Dendritic cell treated with granulocyte-macrophage colony-stimulating factor and Interleukin-4, amounts not matched to agents 40 ng/mL and 50 ng/mL, for 4 days (primary cell): Measurements from ENCODE around the gene FRMD3.
"Not testable (repeated sequence)": the region's sequence is repeated elsewhere in the genome, so short reads cannot be mapped to it uniquely, and the experiment has no call there.

ENCODE experiments used
- H3K27ac Mint-ChIP-seq: one replicate; pipeline ENCODE4 v1.8.0; 2022; ENCODE audit warnings: mild to moderate bottlenecking, mixed read lengths
- H3K27me3 Mint-ChIP-seq: one replicate; pipeline ENCODE4 v1.8.0; 2022; ENCODE audit warnings: mild to moderate bottlenecking, mixed read lengths
- H3K36me3 Mint-ChIP-seq: one replicate; pipeline ENCODE4 v1.8.0; 2022; ENCODE audit warnings: low read depth, mixed read lengths
- H3K4me1 Mint-ChIP-seq: one replicate; pipeline ENCODE4 v1.8.0; 2022; ENCODE audit warnings: low read depth, mixed read lengths
- H3K4me3 Mint-ChIP-seq: one replicate; pipeline ENCODE4 v1.8.0; 2022; ENCODE audit warnings: mild to moderate bottlenecking, moderate library complexity, mixed read lengths
- H3K9me3 Mint-ChIP-seq: one replicate; pipeline ENCODE4 v1.8.0; 2022; ENCODE audit warnings: mixed read lengths
- intact Hi-C: fragments of 100-400 bp; cut with micrococcal nuclease; formaldehyde crosslinking; loops from one replicate; pipeline ENCODE4 v1.15.0; 2022

The FRMD3 gene

GRCh38 chr9:83372957-83373356 is 165.2 kb downstream of the FRMD3 start:
- Mint-ChIP-seq H3K4me1 (peaks cover 5% of the 10 kb centered on the region), H3K27ac (no peak overlapping the region)

GRCh38 chr9:83367326-83367725 is 170.9 kb downstream of the FRMD3 start:
- Mint-ChIP-seq H3K4me3 (no peak overlapping the region), H3K9me3 (peaks cover 8% of the 10 kb centered on the region), H3K36me3 (no peaks in the 10 kb centered on the region), H3K4me1 (peaks cover 5% of the 10 kb centered on the region), H3K27ac (no peak overlapping the region), H3K27me3 (peaks cover 2% of the 10 kb centered on the region)
- intact Hi-C loops: no loop called here

More at GRCh38 chr9:83372957-83373356, 165.2 kb downstream of the FRMD3 start:
- Mint-ChIP-seq H3K36me3 (no peaks in the 10 kb centered on the region), H3K27me3 (peaks cover 2% of the 10 kb centered on the region), H3K9me3 (no peaks in the 10 kb centered on the region), H3K4me3 (no peak overlapping the region)
- intact Hi-C loops: no loop called here

- H3K36me3 Mint-ChIP-seq: no peaks in the 10 kb centered on the region
- intact Hi-C loops: no loop called here
- H3K27ac Mint-ChIP-seq: no peak overlapping the region
These were observed 175.7 kb downstream of the FRMD3 start for GRCh38 chr9:83362341-83362995.

GRCh38 chr9:83359039-83359438 is 179.2 kb downstream of the FRMD3 start:
- H3K9me3 Mint-ChIP-seq: peaks cover 8% of the 10 kb centered on the region
- H3K4me1 Mint-ChIP-seq: no peaks in the 10 kb centered on the region
- H3K27ac Mint-ChIP-seq: no peak overlapping the region
- intact Hi-C loops: no loop called here
- no peaks in the 10 kb centered on the region for H3K27me3 Mint-ChIP-seq
- H3K4me3 Mint-ChIP-seq: no peak overlapping the region
- no peaks in the 10 kb centered on the region for H3K36me3 Mint-ChIP-seq

More at GRCh38 chr9:83362341-83362995, 175.7 kb downstream of the FRMD3 start:
- Mint-ChIP-seq H3K9me3 (peaks cover 8% of the 10 kb centered on the region), H3K27me3 (no peaks in the 10 kb centered on the region), H3K4me3 (no peak overlapping the region), H3K4me1 (no peaks in the 10 kb centered on the region)

- intact Hi-C loops, H3K36me3 Mint-ChIP-seq, H3K27me3 Mint-ChIP-seq, H3K9me3 Mint-ChIP-seq, H3K27ac Mint-ChIP-seq, H3K4me3 Mint-ChIP-seq, H3K4me1 Mint-ChIP-seq: not testable (repeated sequence)
These were observed 179.7 kb downstream of the FRMD3 start for GRCh38 chr9:83358493-83358892.

- H3K27me3 Mint-ChIP-seq: no peaks in the 10 kb centered on the region
- no peaks in the 10 kb centered on the region for H3K9me3 Mint-ChIP-seq
- H3K27ac Mint-ChIP-seq: no peak overlapping the region
- no peak overlapping the region for H3K4me3 Mint-ChIP-seq
- intact Hi-C loops: no loop called here
- H3K4me1 Mint-ChIP-seq: no peaks in the 10 kb centered on the region
- no peaks in the 10 kb centered on the region for H3K36me3 Mint-ChIP-seq
These were observed 182.5 kb downstream of the FRMD3 start for GRCh38 chr9:83355729-83356151.

GRCh38 chr9:83355024-83355444 is 183.2 kb downstream of the FRMD3 start:
- no peaks in the 10 kb centered on the region for H3K27me3 Mint-ChIP-seq
- intact Hi-C loops: no loop called here
- H3K9me3 Mint-ChIP-seq: no peaks in the 10 kb centered on the region
- H3K36me3 Mint-ChIP-seq: no peaks in the 10 kb centered on the region
- no peaks in the 10 kb centered on the region for H3K4me1 Mint-ChIP-seq
- H3K4me3 Mint-ChIP-seq: no peak overlapping the region
- no peak overlapping the region for H3K27ac Mint-ChIP-seq

- Mint-ChIP-seq H3K4me3 (no peak overlapping the region), H3K27me3 (no peaks in the 10 kb centered on the region), H3K4me1 (no peaks in the 10 kb centered on the region), H3K36me3 (no peaks in the 10 kb centered on the region), H3K9me3 (no peaks in the 10 kb centered on the region), H3K27ac (no peak overlapping the region)
- intact Hi-C loops: no loop called here
These were observed 189.2 kb downstream of the FRMD3 start for GRCh38 chr9:83349031-83349430.

- no peaks in the 10 kb centered on the region for H3K4me1 Mint-ChIP-seq
- no peaks in the 10 kb centered on the region for H3K36me3 Mint-ChIP-seq
- H3K9me3 Mint-ChIP-seq: no peaks in the 10 kb centered on the region
- intact Hi-C loops: no loop called here
- H3K27ac Mint-ChIP-seq: no peak overlapping the region
- no peaks in the 10 kb centered on the region for H3K27me3 Mint-ChIP-seq
- no peak overlapping the region for H3K4me3 Mint-ChIP-seq
These were observed 191.4 kb downstream of the FRMD3 start for GRCh38 chr9:83346655-83347420.

GRCh38 chr9:83343366-83343999 is 194.7 kb downstream of the FRMD3 start:
- Mint-ChIP-seq H3K9me3 (no peaks in the 10 kb centered on the region), H3K27me3 (no peaks in the 10 kb centered on the region), H3K4me3 (no peak overlapping the region), H3K4me1 (no peaks in the 10 kb centered on the region), H3K27ac (no peak overlapping the region), H3K36me3 (no peaks in the 10 kb centered on the region)
- intact Hi-C loops: no loop called here

GRCh38 chr9:83342731-83343130 is 195.5 kb downstream of the FRMD3 start:
- Mint-ChIP-seq H3K9me3 (no peaks in the 10 kb centered on the region), H3K27me3 (no peaks in the 10 kb centered on the region), H3K36me3 (no peaks in the 10 kb centered on the region), H3K4me1 (no peaks in the 10 kb centered on the region), H3K27ac (no peak overlapping the region), H3K4me3 (no peak overlapping the region)
- intact Hi-C loops: no loop called here

GRCh38 chr9:83342006-83342405 is 196.2 kb downstream of the FRMD3 start:
- intact Hi-C loops: no loop called here
- Mint-ChIP-seq H3K27ac (no peak overlapping the region), H3K36me3 (no peaks in the 10 kb centered on the region), H3K9me3 (no peaks in the 10 kb centered on the region), H3K27me3 (no peaks in the 10 kb centered on the region), H3K4me1 (no peaks in the 10 kb centered on the region), H3K4me3 (no peak overlapping the region)

- intact Hi-C loops: no loop called here
- Mint-ChIP-seq H3K4me1 (no peaks in the 10 kb centered on the region), H3K4me3 (no peak overlapping the region), H3K36me3 (no peaks in the 10 kb centered on the region), H3K27ac (no peak overlapping the region), H3K27me3 (no peaks in the 10 kb centered on the region), H3K9me3 (no peaks in the 10 kb centered on the region)
These were observed 197.8 kb downstream of the FRMD3 start for GRCh38 chr9:83340451-83340850.

- Mint-ChIP-seq H3K4me1 (no peaks in the 10 kb centered on the region), H3K4me3 (no peak overlapping the region)
These were observed 198.8 kb downstream of the FRMD3 start for GRCh38 chr9:83339435-83339834.

More at GRCh38 chr9:83339435-83339834, 198.8 kb downstream of the FRMD3 start:
- H3K9me3 Mint-ChIP-seq: no peaks in the 10 kb centered on the region
- no peak overlapping the region for H3K27ac Mint-ChIP-seq
- intact Hi-C loops: loop anchor here (10.0 kb wide), 1 partner anchor 565 kb away; no protein-coding TSS in a partner anchor
- H3K27me3 Mint-ChIP-seq: no peaks in the 10 kb centered on the region
- no peaks in the 10 kb centered on the region for H3K36me3 Mint-ChIP-seq
